ENCODE data around the gene DNAJB4. TPM values are rescaled to one million over a fixed set of nuclear protein-coding genes. Genes with fewer than 3 reads are reported as not detected.

Gene DNAJB4
- total RNA-seq: 10 to 100 TPM in 1 of 2 donors, 1 to 10 TPM in 1; 8.9 to 13.2 TPM

GRCh38 chr1:78004719-78005447 is at the start of gene DNAJB4:
Gene DNAJB4 (plus strand): TSS chr1:78004939. CDS start chr1:78005111, 172 bp downstream.
- peaks cover 18 to 31% of the 10 kb centered on the region in 2 donors for H3K4me1 Mint-ChIP-seq (ENCODE audit: low read depth in 2 of 2)
- H3K27me3 Mint-ChIP-seq: no peaks in the 10 kb centered on the region
- ATAC-seq (peak; percentile 98 to 99), DNase-seq (ENCODE audit: low spot score) (peak; percentile 77)
- H3K4me3 Mint-ChIP-seq: peak within 1 kb of the TSS; percentile 94
- H3K36me3 Mint-ChIP-seq: no peaks in the 10 kb centered on the region
- peak within 1 kb of the TSS; percentile 96 to 100 for H3K27ac Mint-ChIP-seq
- no peaks in the 10 kb centered on the region for H3K9me3 Mint-ChIP-seq

GRCh38 chr1:77955709-77956108 is 49.0 kb upstream of the DNAJB4 start:
- peaks cover 16% of the 10 kb centered on the region in 2 donors for H3K4me1 Mint-ChIP-seq (ENCODE audit: low read depth in 2 of 2)
- H3K4me3 Mint-ChIP-seq: no peak overlapping the region
- no peak overlapping the region for H3K27ac Mint-ChIP-seq
- ATAC-seq (no peak), DNase-seq (ENCODE audit: low spot score) (no peak)
- H3K27me3 Mint-ChIP-seq: no peaks in the 10 kb centered on the region
- no peaks in the 10 kb centered on the region for H3K9me3 Mint-ChIP-seq
- peaks cover 22% of the 10 kb centered on the region for H3K36me3 Mint-ChIP-seq

GRCh38 chr1:77956464-77956863 is 48.3 kb upstream of the DNAJB4 start:
- Mint-ChIP-seq H3K4me1 (ENCODE audit: low read depth in 2 of 2) (peaks cover 18 to 20% of the 10 kb centered on the region in 2 donors), H3K9me3 (no peaks in the 10 kb centered on the region), H3K27me3 (no peaks in the 10 kb centered on the region), H3K27ac (no peak overlapping the region), H3K4me3 (no peak overlapping the region), H3K36me3 (peaks cover 29% of the 10 kb centered on the region)
- DNase-seq (ENCODE audit: low spot score): no peak
- no peak for ATAC-seq

GRCh38 chr1:77958391-77958790 is 46.3 kb upstream of the DNAJB4 start:
- ATAC-seq (no peak), DNase-seq (ENCODE audit: low spot score) (no peak)
- Mint-ChIP-seq H3K27me3 (no peaks in the 10 kb centered on the region), H3K9me3 (no peaks in the 10 kb centered on the region), H3K27ac (peak overlapping the region in 1 of 2 donors; percentile 3), H3K36me3 (peaks cover 36% of the 10 kb centered on the region), H3K4me3 (no peak overlapping the region), H3K4me1 (ENCODE audit: low read depth in 2 of 2) (peaks cover 27 to 28% of the 10 kb centered on the region in 2 donors)

- peaks cover 27 to 28% of the 10 kb centered on the region in 2 donors for H3K4me1 Mint-ChIP-seq (ENCODE audit: low read depth in 2 of 2)
These were observed 45.9 kb upstream of the DNAJB4 start for GRCh38 chr1:77958850-77959249.

GRCh38 chr1:77961392-77961791 is 43.3 kb upstream of the DNAJB4 start:
- ATAC-seq (no peak), DNase-seq (ENCODE audit: low spot score) (no peak)
- H3K36me3 Mint-ChIP-seq: peaks cover 62% of the 10 kb centered on the region
- H3K4me1 Mint-ChIP-seq (ENCODE audit: low read depth in 2 of 2): peaks cover 28 to 32% of the 10 kb centered on the region in 2 donors
- peak overlapping the region; percentile 6 to 25 for H3K27ac Mint-ChIP-seq
- no peaks in the 10 kb centered on the region for H3K9me3 Mint-ChIP-seq
- H3K4me3 Mint-ChIP-seq: no peak overlapping the region
- H3K27me3 Mint-ChIP-seq: no peaks in the 10 kb centered on the region

More at GRCh38 chr1:77958850-77959249, 45.9 kb upstream of the DNAJB4 start:
- no peaks in the 10 kb centered on the region for H3K9me3 Mint-ChIP-seq
- no peak for ATAC-seq
- H3K4me3 Mint-ChIP-seq: no peak overlapping the region
- H3K36me3 Mint-ChIP-seq: peaks cover 41% of the 10 kb centered on the region
- peak overlapping the region in 1 of 2 donors; percentile 3 for H3K27ac Mint-ChIP-seq
- no peaks in the 10 kb centered on the region for H3K27me3 Mint-ChIP-seq
- DNase-seq (ENCODE audit: low spot score): no peak

- DNase-seq (ENCODE audit: low spot score) (no peak), ATAC-seq (no peak)
- Mint-ChIP-seq H3K27ac (peak overlapping the region in 1 of 2 donors; percentile 54), H3K36me3 (peaks cover 54% of the 10 kb centered on the region), H3K9me3 (no peaks in the 10 kb centered on the region), H3K4me1 (ENCODE audit: low read depth in 2 of 2) (peaks cover 27 to 34% of the 10 kb centered on the region in 2 donors), H3K4me3 (no peak overlapping the region), H3K27me3 (no peaks in the 10 kb centered on the region)
These were observed 38.4 kb upstream of the DNAJB4 start for GRCh38 chr1:77966291-77966690.

- Mint-ChIP-seq H3K9me3 (no peaks in the 10 kb centered on the region), H3K27ac (no peak overlapping the region), H3K27me3 (no peaks in the 10 kb centered on the region), H3K36me3 (peaks cover 28% of the 10 kb centered on the region), H3K4me1 (ENCODE audit: low read depth in 2 of 2) (peaks cover 29 to 39% of the 10 kb centered on the region in 2 donors), H3K4me3 (no peak overlapping the region)
- DNase-seq (ENCODE audit: low spot score) (no peak), ATAC-seq (peak in 1 of 2 donors; percentile 51)
These were observed 34.5 kb upstream of the DNAJB4 start for GRCh38 chr1:77970192-77970591.

GRCh38 chr1:77972080-77972479 is 32.7 kb upstream of the DNAJB4 start:
- Mint-ChIP-seq H3K27ac (peak overlapping the region in 1 of 2 donors; percentile 31), H3K36me3 (peaks cover 29% of the 10 kb centered on the region), H3K27me3 (no peaks in the 10 kb centered on the region), H3K9me3 (no peaks in the 10 kb centered on the region), H3K4me3 (peak overlapping the region; percentile 67), H3K4me1 (ENCODE audit: low read depth in 2 of 2) (peaks cover 39 to 51% of the 10 kb centered on the region in 2 donors)
- DNase-seq (ENCODE audit: low spot score) (no peak), ATAC-seq (no peak)

- Mint-ChIP-seq H3K27ac (peak overlapping the region in 1 of 2 donors; percentile 73), H3K36me3 (peaks cover 19% of the 10 kb centered on the region), H3K9me3 (no peaks in the 10 kb centered on the region), H3K27me3 (no peaks in the 10 kb centered on the region), H3K4me3 (no peak overlapping the region), H3K4me1 (ENCODE audit: low read depth in 2 of 2) (peaks cover 33 to 40% of the 10 kb centered on the region in 2 donors)
- no peak for DNase-seq (ENCODE audit: low spot score)
- ATAC-seq: no peak
These were observed 29.4 kb upstream of the DNAJB4 start for GRCh38 chr1:77975386-77975785.

GRCh38 chr1:77975907-77976306 is 28.8 kb upstream of the DNAJB4 start:
- H3K9me3 Mint-ChIP-seq: no peaks in the 10 kb centered on the region
- peak overlapping the region in 1 of 2 donors; percentile 73 for H3K27ac Mint-ChIP-seq
- H3K4me1 Mint-ChIP-seq (ENCODE audit: low read depth in 2 of 2): peaks cover 34 to 44% of the 10 kb centered on the region in 2 donors
- H3K27me3 Mint-ChIP-seq: no peaks in the 10 kb centered on the region
- DNase-seq (ENCODE audit: low spot score) (no peak), ATAC-seq (no peak)
- peaks cover 19% of the 10 kb centered on the region for H3K36me3 Mint-ChIP-seq
- H3K4me3 Mint-ChIP-seq: no peak overlapping the region

GRCh38 chr1:77976433-77977076 is 28.2 kb upstream of the DNAJB4 start:
- Mint-ChIP-seq H3K27ac (peak overlapping the region in 1 of 2 donors; percentile 73), H3K27me3 (no peaks in the 10 kb centered on the region), H3K4me1 (ENCODE audit: low read depth in 2 of 2) (peaks cover 30 to 40% of the 10 kb centered on the region in 2 donors), H3K9me3 (no peaks in the 10 kb centered on the region), H3K4me3 (no peak overlapping the region), H3K36me3 (peaks cover 19% of the 10 kb centered on the region)
- ATAC-seq: no peak
- no peak for DNase-seq (ENCODE audit: low spot score)

- DNase-seq (ENCODE audit: low spot score) (no peak), ATAC-seq (no peak)
- H3K27me3 Mint-ChIP-seq: no peaks in the 10 kb centered on the region
- no peaks in the 10 kb centered on the region for H3K9me3 Mint-ChIP-seq
- no peak overlapping the region for H3K4me3 Mint-ChIP-seq
- H3K36me3 Mint-ChIP-seq: peaks cover 15% of the 10 kb centered on the region
- H3K4me1 Mint-ChIP-seq (ENCODE audit: low read depth in 2 of 2): peaks cover 27 to 32% of the 10 kb centered on the region in 2 donors
- H3K27ac Mint-ChIP-seq: no peak overlapping the region
These were observed 26.8 kb upstream of the DNAJB4 start for GRCh38 chr1:77977989-77978292.

GRCh38 chr1:77978293-77978968 is 26.3 kb upstream of the DNAJB4 start:
- H3K9me3 Mint-ChIP-seq: no peaks in the 10 kb centered on the region

More at GRCh38 chr1:77978293-77978968, 26.3 kb upstream of the DNAJB4 start:
- no peak overlapping the region for H3K4me3 Mint-ChIP-seq
- peaks cover 25 to 30% of the 10 kb centered on the region in 2 donors for H3K4me1 Mint-ChIP-seq (ENCODE audit: low read depth in 2 of 2)
- peaks cover 15% of the 10 kb centered on the region for H3K36me3 Mint-ChIP-seq
- H3K27me3 Mint-ChIP-seq: no peaks in the 10 kb centered on the region
- no peak overlapping the region for H3K27ac Mint-ChIP-seq
- DNase-seq (ENCODE audit: low spot score) (peak; percentile 91), ATAC-seq (peak; percentile 83 to 87)
